ENCODE data around the gene PROKR1.
"Not testable (repeated sequence)": the region's sequence is repeated elsewhere in the genome, so short reads cannot be mapped to it uniquely, and the experiment has no call there.

Gene PROKR1
- total RNA-seq: 0 to 0.07 reads per million in 2 donors

- no peak for DNase-seq
Observed at GRCh38 chr2:68643011-68643873, at the start of gene PROKR1. PROKR1 (plus strand) TSS chr2:68643579; CDS start chr2:68645822, 2,243 bp downstream.

- no peak for DNase-seq
Observed at GRCh38 chr2:68594041-68594440, 49.3 kb upstream of the PROKR1 start.

- DNase-seq: peak; percentile 51
Observed at GRCh38 chr2:68594674-68595492, 48.5 kb upstream of the PROKR1 start.

- DNase-seq: not testable (repeated sequence)
Observed at GRCh38 chr2:68595493-68595785, 47.9 kb upstream of the PROKR1 start.

GRCh38 chr2:68600495-68600894 is 42.9 kb upstream of the PROKR1 start:
- not testable (repeated sequence) for DNase-seq

- DNase-seq: no peak
Observed at GRCh38 chr2:68603059-68603458, 40.3 kb upstream of the PROKR1 start.

GRCh38 chr2:68604077-68604476 is 39.3 kb upstream of the PROKR1 start:
- no peak for DNase-seq

GRCh38 chr2:68605939-68606338 is 37.4 kb upstream of the PROKR1 start:
- DNase-seq: no peak

GRCh38 chr2:68606759-68607158 is 36.6 kb upstream of the PROKR1 start:
- no peak for DNase-seq

GRCh38 chr2:68607837-68608236 is 35.5 kb upstream of the PROKR1 start:
- no peak for DNase-seq

GRCh38 chr2:68612765-68613519 is 30.4 kb upstream of the PROKR1 start:
- DNase-seq: no peak

GRCh38 chr2:68620772-68621171 is 22.6 kb upstream of the PROKR1 start:
- no peak for DNase-seq

- DNase-seq: no peak
Observed at GRCh38 chr2:68623820-68624219, 19.6 kb upstream of the PROKR1 start.

GRCh38 chr2:68627615-68628014 is 15.8 kb upstream of the PROKR1 start:
- no peak for DNase-seq

- no peak for DNase-seq
Observed at GRCh38 chr2:68632021-68632420, 11.4 kb upstream of the PROKR1 start.

- DNase-seq: no peak
Observed at GRCh38 chr2:68637047-68637446, 6.3 kb upstream of the PROKR1 start.

- DNase-seq: no peak
Observed at GRCh38 chr2:68643874-68644485, 601 bp downstream of the PROKR1 start.

- DNase-seq: no peak
Observed at GRCh38 chr2:68645523-68645922, 2.1 kb downstream of the PROKR1 start.

GRCh38 chr2:68646303-68646702 is 2.9 kb downstream of the PROKR1 start:
- DNase-seq: no peak

GRCh38 chr2:68650645-68651044 is 7.3 kb downstream of the PROKR1 start:
- DNase-seq: no peak

GRCh38 chr2:68653034-68653433 is 9.7 kb downstream of the PROKR1 start:
- DNase-seq: no peak

GRCh38 chr2:68653538-68653982 is 10.2 kb downstream of the PROKR1 start:
- DNase-seq: no peak

- no peak for DNase-seq
Observed at GRCh38 chr2:68658266-68658665, 14.9 kb downstream of the PROKR1 start.

All from T-helper 9 cell (primary cell).